ENCODE data around the gene TBCEL.

Gene TBCEL

DNA sequence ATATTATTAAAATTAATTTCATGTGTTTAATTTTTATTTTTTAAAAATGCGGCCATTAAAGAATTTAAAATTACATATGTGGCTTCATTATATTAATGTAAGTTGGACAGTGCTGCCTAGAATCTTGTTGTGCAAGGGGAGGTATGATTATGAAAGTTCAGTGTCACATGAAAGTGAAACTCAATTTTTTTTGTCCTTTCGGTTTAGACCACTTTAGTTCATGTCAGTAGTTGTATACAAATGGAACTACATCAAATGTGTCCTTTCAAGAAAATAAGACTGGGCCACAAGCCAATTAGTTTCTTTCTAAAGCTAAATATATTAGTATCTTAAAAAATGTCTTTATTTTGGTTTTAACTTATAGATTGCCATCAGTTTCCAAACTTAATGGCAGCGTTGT lies 35.7 kb downstream of the TBCEL start:
- DNase-seq (ENCODE audit: low read depth in 3 of 3, low spot score in 1 of 3): no peak

- no peak for DNase-seq (ENCODE audit: low read depth in 3 of 3, low spot score in 1 of 3)
Measured at GRCh38 chr11:121063728-121064127, 39.8 kb downstream of the TBCEL start.

- DNase-seq (ENCODE audit: low read depth in 3 of 3, low spot score in 1 of 3): no peak
Measured at GRCh38 chr11:121066623-121067022, 42.7 kb downstream of the TBCEL start.

DNA sequence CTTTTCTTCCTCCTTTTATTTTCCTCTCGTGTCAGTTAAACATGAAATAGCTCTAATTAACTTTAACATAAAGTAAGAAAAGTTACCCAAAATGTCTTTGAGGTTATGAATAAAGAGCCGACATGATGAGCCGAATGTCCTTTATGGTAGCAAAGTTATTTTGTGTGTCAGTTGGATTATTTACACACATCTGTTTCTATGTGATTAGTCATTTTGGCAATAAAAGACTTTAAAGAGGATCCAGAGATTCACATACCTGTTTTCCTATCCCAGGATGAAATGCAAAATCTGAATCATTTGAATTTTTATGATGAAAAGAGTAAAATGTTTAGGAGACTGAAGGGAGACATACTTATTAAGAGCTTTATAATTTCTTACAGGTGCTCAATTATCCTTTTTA lies 43.1 kb downstream of the TBCEL start:
- DNase-seq (ENCODE audit: low read depth in 3 of 3, low spot score in 1 of 3): no peak

DNA sequence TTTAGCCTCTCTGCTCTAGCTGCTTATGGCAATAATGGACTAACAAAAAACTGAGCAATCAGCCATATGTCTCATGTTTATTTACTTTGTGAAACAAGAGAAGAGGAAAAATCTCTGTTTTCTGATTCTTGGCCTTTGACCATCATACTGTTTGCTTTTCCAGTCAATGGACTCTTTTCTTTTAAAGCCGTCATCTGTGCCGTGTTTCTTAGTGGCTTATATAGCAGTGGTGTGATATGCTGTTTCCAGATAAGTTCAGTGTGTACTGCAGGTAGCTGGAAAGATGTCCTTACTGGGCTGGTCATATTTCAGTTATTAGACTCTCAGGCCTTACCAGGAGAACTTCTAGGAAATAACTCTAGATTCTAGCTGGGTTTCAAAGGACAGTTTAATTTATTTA lies 43.6 kb downstream of the TBCEL start:
- no peak for DNase-seq (ENCODE audit: low read depth in 3 of 3, low spot score in 1 of 3)

GRCh38 chr11:121067962-121068647 lies 44.2 kb downstream of the TBCEL start:
- DNase-seq (ENCODE audit: low read depth in 3 of 3, low spot score in 1 of 3): no peak

GRCh38 chr11:121068787-121069186 lies 44.9 kb downstream of the TBCEL start:
- no peak for DNase-seq (ENCODE audit: low read depth in 3 of 3, low spot score in 1 of 3)

GRCh38 chr11:121070951-121071845 lies 47.3 kb downstream of the TBCEL start:
- no peak for DNase-seq (ENCODE audit: low read depth in 3 of 3, low spot score in 1 of 3)

DNA sequence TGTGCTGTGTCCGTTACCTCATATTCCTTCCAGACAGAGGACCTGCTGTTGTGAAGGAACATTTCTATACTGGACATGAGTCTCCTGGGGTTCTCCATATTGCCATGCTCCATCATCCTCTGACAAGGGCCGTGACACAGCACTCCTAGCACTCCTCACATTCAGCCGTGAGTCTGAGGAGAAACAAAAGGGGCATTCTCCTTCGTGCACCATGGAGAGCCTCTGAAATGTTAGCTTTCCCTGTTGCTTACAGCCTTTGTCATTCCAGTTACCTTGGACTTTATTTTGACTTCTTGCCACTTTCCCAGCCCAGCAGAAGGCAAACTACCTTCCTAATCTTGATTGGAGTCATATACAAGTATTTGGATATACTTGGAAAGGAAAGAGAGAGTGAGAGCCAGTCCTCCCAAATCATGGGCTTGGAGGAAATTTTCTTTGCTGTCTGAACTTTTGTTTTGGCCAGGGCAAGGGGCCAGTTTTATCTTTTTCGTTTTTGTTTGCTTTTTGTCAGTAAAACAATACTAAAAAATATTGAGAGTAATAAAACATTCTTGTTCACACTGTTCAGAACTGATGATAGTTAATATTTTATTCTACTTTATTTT lies 48.0 kb downstream of the TBCEL start:
- DNase-seq (ENCODE audit: low read depth in 3 of 3, low spot score in 1 of 3): no peak

DNA sequence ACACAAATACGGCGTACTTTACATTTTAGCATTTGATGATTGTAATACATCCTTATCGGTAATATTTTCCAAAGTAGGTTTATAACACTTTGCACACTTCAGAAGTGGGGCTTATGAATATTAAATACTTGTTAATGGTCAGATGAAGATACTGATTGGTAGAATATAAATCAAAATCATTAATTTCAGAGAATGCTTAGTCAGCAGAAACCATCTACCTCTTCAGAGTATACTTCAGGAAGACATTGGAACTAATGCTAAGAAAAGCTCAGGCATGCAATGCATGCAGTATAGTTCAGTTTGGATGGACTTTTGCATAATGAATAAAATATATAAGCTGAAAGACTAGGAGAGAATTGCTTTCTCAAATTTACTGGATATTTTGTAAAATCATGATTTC lies 57.4 kb downstream of the TBCEL start:
- DNase-seq (ENCODE audit: low read depth in 3 of 3, low spot score in 1 of 3): no peak

DNA sequence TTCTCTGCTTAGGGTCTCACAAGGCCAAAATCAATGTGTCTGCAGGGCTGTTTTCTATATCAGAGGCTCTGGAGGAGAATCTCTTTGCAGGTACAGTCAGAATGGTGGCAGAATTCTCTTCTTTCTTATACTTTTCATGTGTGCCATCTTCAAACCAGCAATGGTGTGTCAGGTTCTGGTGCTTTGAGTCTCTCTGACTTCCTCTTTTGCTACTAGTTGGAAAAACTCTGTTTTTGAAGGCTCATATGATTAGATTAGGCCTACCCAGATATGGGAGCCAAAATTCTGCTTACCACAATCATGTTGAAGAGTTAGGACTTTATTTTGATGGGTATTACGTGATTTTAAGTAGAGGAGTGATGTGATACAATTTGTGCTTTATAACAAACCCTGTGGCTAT lies 58.3 kb downstream of the TBCEL start:
- DNase-seq (ENCODE audit: low read depth in 3 of 3, low spot score in 1 of 3): no peak

GRCh38 chr11:121082670-121083069 lies 58.8 kb downstream of the TBCEL start:
- no peak for DNase-seq (ENCODE audit: low read depth in 3 of 3, low spot score in 1 of 3)

- DNase-seq (ENCODE audit: low read depth in 3 of 3, low spot score in 1 of 3): no peak
Measured at GRCh38 chr11:121086866-121087265, 63.0 kb downstream of the TBCEL start.

DNA sequence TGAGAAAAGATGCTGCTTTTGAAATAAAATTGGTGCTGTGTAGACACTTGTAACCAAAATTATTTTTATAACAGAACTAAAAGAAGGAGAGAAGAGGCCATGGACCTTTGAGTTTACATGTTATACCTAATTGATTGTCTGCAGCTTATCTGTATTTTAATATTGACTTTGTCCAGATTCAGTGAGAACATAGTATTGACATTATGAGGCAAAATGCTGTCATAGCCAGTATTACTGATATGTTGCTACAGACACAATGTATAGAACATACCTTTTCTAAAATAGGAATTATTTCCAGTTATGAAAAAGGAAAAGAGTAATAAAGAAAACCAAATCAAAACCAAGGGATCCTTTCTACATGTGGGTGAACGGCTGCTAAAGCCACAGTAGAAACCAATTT lies 65.7 kb downstream of the TBCEL start:
- no peak for DNase-seq (ENCODE audit: low read depth in 3 of 3, low spot score in 1 of 3)

DNA sequence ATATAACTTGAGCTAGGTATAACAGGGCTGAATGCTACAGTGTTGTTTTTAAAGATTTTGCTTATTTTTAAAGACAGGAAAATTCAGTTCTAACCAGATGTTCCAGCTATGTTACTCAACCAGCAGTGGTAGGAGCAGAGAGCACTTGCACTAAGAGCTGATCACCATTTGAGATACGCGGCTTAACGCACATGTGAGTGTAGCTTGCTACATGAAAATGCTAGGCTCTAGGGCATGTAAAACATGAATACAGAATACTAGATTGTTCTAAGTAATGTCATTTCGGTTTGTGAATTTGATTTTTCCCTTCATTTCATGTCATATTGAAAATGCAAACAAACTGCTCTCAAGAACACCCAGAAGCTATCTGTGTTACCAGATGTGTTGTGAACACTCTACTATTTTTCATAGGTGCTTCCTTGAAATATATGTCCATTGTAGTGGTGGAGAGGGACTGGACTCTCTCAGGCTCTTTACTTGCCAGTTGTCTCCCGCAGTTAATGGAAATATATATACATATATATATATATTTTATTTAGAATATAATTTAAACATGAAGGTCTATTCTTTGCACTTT lies 66.3 kb downstream of the TBCEL start:
- no peak for DNase-seq (ENCODE audit: low read depth in 3 of 3, low spot score in 1 of 3)

GRCh38 chr11:121091492-121092152 lies 67.7 kb downstream of the TBCEL start:
- DNase-seq (ENCODE audit: low read depth in 3 of 3, low spot score in 1 of 3): no peak

GRCh38 chr11:121095561-121095960 lies 71.7 kb downstream of the TBCEL start:
- no peak for DNase-seq (ENCODE audit: low read depth in 3 of 3, low spot score in 1 of 3)

- DNase-seq (ENCODE audit: low read depth in 3 of 3, low spot score in 1 of 3): no peak
Measured at GRCh38 chr11:121099364-121099763, 75.5 kb downstream of the TBCEL start.

DNA sequence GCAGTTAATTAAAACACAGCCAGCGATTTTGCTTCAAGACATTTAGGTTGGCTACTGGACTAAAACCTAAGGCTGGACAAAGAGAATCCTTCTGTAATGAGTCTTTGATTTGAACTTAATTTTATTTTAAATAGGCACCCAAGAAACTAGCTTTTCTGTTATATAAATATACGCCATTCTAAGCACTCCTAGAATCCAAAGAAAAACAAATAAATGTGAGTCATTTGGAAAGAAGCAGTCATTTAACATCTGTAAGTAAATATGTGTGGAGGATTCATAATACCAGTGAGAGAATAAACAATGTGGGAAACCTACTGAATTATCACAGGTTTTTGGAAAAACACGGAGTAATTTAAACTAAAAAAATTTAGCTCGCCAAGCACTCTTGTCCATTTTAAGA lies 76.0 kb downstream of the TBCEL start:
- DNase-seq (ENCODE audit: low read depth in 3 of 3, low spot score in 1 of 3): no peak

GRCh38 chr11:121100943-121101342 lies 77.0 kb downstream of the TBCEL start, which contains the start of gene TECTA:
Gene TECTA, plus strand, starts transcription at chr11:121101243. Its CDS starts 1,423 bp downstream, at chr11:121102666.
- no peak for DNase-seq (ENCODE audit: low read depth in 3 of 3, low spot score in 1 of 3)

DNA sequence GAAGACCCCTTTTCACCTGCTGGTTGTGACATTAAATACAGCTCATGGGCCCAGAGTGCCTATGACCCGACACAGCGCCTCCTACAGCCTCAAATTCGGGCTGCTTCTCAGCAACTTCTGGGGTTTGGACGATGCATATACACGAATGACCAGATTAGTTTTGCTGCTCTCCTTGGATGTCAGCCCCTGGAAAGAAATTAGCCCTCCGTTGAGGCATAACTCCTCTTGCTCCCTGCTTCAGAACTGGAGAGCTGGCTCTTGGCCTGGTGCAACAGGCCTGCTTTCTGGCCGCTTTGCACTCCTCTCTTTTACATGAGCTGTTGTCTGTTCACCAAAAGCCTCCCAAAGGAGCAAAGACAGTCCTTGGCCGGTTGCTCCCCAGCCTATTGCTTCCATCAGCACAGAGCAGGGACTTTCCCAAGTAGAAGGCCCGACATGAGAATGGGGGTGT lies 80.4 kb downstream of the TBCEL start:
- DNase-seq (ENCODE audit: low read depth in 3 of 3, low spot score in 1 of 3): no peak
